ENCODE measurements around the gene LSMEM2.

LSMEM2 gene

DNA sequence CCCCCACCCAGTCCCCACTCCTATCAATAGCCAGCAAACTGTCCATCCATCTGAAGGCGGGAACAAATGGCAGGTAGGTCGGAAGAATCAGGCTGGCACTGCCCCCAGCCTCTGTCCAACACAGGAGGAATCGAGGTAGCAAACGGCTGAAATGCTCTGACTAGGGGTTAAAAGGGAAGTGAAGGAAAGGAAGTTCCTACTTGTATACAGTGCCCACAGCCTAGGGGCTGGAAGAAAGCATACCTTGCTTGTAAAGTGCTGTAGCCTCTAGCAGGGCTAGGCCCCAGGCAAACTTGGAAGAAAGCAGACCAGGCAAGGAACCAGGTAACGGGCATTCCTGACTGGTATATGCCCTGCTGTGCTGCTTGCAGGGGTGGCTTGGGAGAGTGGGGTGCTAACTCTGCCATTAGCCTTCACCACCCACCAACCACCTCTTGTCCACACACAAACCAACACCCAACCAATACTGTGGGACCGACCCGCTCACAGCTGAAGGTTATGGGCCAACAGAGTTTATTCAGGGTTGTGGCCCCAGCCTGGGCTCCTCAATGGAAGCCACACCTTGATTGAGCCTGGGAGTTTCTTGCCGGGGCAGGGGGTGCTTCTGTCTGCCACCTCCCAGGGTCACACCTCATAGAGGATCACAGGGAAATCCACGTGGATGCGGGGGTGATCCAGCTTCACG, 46.8 kb downstream of the LSMEM2 start:
- DNase-seq (ENCODE audit: insufficient read length, low spot score) = no peak
- TF ChIP-seq, protein P1, sequence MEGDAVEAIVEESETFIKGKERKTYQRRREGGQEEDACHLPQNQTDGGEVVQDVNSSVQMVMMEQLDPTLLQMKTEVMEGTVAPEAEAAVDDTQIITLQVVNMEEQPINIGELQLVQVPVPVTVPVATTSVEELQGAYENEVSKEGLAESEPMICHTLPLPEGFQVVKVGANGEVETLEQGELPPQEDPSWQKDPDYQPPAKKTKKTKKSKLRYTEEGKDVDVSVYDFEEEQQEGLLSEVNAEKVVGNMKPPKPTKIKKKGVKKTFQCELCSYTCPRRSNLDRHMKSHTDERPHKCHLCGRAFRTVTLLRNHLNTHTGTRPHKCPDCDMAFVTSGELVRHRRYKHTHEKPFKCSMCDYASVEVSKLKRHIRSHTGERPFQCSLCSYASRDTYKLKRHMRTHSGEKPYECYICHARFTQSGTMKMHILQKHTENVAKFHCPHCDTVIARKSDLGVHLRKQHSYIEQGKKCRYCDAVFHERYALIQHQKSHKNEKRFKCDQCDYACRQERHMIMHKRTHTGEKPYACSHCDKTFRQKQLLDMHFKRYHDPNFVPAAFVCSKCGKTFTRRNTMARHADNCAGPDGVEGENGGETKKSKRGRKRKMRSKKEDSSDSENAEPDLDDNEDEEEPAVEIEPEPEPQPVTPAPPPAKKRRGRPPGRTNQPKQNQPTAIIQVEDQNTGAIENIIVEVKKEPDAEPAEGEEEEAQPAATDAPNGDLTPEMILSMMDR (IDR thresholded peaks at IDR 0.05; ENCODE audit: insufficient read depth, missing control alignments) = no peak
- no peak for FAIRE-seq

DNA sequence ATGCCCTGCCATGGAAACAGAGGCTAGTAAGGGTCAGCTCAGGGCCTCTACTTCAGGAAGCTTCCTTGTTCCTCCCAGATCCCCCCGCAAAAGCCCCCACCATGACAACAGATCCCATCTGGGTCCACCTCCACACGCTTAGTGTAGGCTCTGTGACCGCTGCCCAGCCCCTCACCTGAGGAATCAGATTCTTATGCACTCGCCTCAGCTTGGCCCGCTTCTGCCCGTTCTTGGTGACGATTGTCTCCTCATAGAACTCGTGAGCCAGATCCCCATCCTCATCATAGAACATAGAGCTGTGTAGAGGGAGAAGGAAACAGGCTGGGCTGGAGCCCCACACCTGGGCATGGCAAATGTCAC, 47.3 kb downstream of the LSMEM2 start:
- TF ChIP-seq, protein P1 (IDR thresholded peaks at IDR 0.05; ENCODE audit: insufficient read depth, missing control alignments) = no peak
- no peak for FAIRE-seq
- DNase-seq (ENCODE audit: insufficient read length, low spot score) = no peak

DNA sequence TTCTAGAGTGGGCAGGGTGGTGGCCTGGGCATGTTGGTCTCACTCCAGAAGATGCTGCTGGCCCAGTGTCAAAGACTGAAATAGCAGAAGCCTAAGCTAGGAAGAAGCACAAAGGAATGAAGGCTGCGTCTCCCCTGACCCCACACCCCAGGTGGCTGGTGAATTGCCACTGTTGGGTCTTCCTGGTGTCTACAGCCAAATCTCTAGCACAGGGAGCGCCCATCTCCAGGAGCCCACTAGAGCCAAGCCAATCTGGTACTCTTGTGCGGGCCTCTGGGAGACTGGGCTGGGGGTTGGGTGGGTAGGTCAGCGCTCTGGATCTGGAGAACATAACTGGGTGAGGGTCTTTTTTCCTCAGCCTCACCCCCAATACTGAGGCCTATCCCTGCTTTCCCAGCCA, 48.2 kb downstream of the LSMEM2 start:
- FAIRE-seq (no peak), DNase-seq (ENCODE audit: insufficient read length, low spot score) (no peak)
- TF ChIP-seq, protein P1 (IDR thresholded peaks at IDR 0.05; ENCODE audit: insufficient read depth, missing control alignments) = no peak

DNA sequence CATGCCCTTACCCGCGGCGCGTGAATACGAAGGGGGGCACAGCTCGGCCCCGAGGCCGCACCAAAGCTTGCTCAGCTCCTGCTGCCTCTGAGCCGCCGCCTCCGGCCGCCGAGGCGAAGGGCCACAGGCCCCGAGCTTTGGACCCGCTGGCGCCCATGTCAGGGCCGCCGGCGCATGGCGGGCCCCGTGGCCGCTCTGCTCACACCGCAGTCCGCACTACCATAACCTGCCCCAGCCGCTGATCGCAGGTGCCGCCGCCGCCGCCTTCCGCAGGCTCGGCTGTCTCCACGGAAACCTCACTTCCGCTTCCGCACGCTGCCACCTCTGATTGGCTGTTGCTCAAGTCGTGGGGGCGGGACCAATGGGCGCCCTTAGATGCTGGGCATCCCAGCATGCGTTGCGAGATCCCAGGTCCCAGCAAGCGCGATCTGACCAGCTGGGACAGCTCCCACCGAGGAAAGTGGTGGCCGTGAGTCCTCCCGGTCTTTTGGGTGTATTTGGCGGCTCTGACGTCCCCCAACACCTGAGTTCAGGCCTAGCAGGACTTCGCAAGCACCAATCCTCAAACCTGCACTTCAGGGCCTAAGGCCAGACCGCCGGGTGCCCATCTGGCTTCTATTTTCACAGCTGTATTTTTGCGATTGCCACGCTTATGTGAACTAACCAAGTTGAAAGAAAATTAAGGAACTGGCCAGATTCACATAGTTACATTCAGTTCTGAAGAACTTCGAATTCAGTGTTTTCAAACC, 49.2 kb downstream of the LSMEM2 start, which contains the start of gene TUSC2:
TUSC2 (minus strand) TSS at position 281 of the 749 bp plus-strand sequence; CDS start at position 157, 124 bp downstream.
- FAIRE-seq (no peak), DNase-seq (ENCODE audit: insufficient read length, low spot score) (peak; percentile 100)

DNA sequence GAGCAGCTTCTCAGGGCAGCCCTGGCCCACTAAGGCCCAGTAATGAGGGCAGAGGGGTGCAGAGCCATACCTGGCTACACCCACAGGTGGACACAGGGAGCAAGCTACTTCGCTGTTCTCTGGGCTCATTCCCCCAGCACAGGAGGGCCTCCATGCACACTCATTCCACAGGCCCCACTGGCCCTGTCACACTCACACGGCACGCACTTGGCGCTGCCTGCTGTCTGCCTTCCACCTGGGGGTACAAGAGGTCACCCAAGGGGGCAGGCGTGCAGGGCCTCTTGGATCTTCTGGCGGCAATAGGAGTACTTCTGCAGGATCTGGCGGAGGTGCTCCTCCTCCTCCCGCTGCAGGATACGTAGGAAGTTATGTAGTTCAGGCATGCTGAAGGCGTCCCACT, 51.4 kb downstream of the LSMEM2 start:
- no peak for DNase-seq (ENCODE audit: insufficient read length, low spot score)
- TF ChIP-seq, protein P1 (IDR thresholded peaks at IDR 0.05; ENCODE audit: insufficient read depth, missing control alignments) = no peak
- FAIRE-seq = no peak

More for the DNA sequence above, 49.2 kb downstream of the LSMEM2 start, which contains the start of gene TUSC2:
- TF ChIP-seq, protein P1 (IDR thresholded peaks at IDR 0.05; ENCODE audit: insufficient read depth, missing control alignments) = no peak

DNA sequence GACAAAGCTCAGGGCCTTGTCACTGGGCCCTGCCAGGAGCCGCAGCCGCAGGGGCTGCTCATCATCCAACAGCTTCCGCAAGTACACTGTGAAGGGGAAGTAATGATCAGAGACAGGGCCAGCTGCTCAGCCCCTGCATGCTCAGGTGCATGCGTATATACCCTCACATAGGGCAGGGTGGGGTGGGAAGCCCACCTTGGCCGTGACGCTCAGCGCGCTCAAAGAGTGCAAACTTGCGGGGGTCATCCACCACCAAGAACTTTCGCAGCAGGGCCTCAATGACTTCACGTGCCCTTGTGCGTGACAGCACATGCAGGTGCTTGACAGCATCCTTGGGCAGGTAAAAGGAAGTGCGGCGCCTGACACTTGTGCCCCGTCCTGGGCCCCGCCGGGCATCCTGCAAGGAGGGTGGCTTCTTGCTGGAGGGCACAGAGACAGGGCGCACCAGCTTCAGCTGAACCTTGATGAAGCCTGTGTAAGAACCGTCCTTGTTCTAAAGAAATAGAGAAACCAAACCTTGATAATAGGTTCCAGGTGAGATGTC, 52.5 kb downstream of the LSMEM2 start:
- no peak for FAIRE-seq
- TF ChIP-seq, protein P1 (IDR thresholded peaks at IDR 0.05; ENCODE audit: insufficient read depth, missing control alignments) = no peak

More for the DNA sequence above, 52.5 kb downstream of the LSMEM2 start:
- no peak for DNase-seq (ENCODE audit: insufficient read length, low spot score)

Measured in D721Med (cell line).